SK-N-SH (cell line): ENCODE measurements around the gene RPH3AL. TPM values are rescaled to one million over a fixed set of nuclear protein-coding genes. Genes with fewer than 3 reads are reported as not detected.

Experiments
- CTCF ChIA-PET: fragments of 300-600, 350-600 bp; formaldehyde crosslinking; extraction: SDS; loops from one replicate; lab custom pipeline; 2021; lab: Yijun Ruan, JAX
- POLR2A ChIA-PET: fragments of 350-600 bp; sonication (Branson Sonifier 250); formaldehyde crosslinking; extraction: SDS; loops from one replicate; lab custom pipeline; 2020; ENCODE audit warnings: antibody characterized with exemption, inconsistent platforms; lab: Yijun Ruan, JAX
- DNase-seq: peaks from one replicate; pipeline ENCODE4 v3.0.0; 2012
- H2AFZ ChIP-seq: fragments of 200-600 bp; sonication (generic); 2 replicates; pipeline ENCODE4 v1.8.1; 2016; ENCODE audit warnings: antibody characterized with exemption, mild to moderate bottlenecking, low read depth
- H3F3A ChIP-seq: fragments of 200-600 bp; sonication (generic); replicated peaks from 2 replicates; pipeline ENCODE3; 2016; ENCODE audit warnings: antibody characterized with exemption, mild to moderate bottlenecking; ENCODE audit not compliant: insufficient read depth
- H3K27ac ChIP-seq, 2 experiments: fragments of 200-500 bp in 1 of 2; fragments of 200-600 bp in 1 of 2; sonication (Bioruptor generic) in 1 of 2; sonication (generic), shearing (Covaris generic) in 1 of 2; 2 replicates each; pipeline versions ENCODE4 v1.5.1 to v1.6.1; 2014 to 2016; ENCODE audit warnings: low read depth in 2 of 2, inconsistent platforms in 1 of 2, low read length in 1 of 2, mild to moderate bottlenecking in 1 of 2, mixed read lengths in 1 of 2
- H3K27me3 ChIP-seq: fragments of 200-600 bp; sonication (generic), shearing (Covaris generic); 2 replicates; pipeline ENCODE4 v1.6.1; 2016; ENCODE audit warnings: mixed run types; ENCODE audit not compliant: insufficient read depth
- H3K36me3 ChIP-seq, 2 experiments: fragments of 200-500 bp in 1 of 2; fragments of 200-600 bp in 1 of 2; sonication (Bioruptor generic) in 1 of 2; sonication (generic) in 1 of 2; replicated peaks in 1 of 2; 2 replicates each; pipeline versions ENCODE3 to v1.5.1; 2014 to 2016; ENCODE audit warnings: low read length in 1 of 2, mild to moderate bottlenecking in 1 of 2; ENCODE audit not compliant: insufficient read depth in 2 of 2, control insufficient read depth in 1 of 2
- H3K4me1 ChIP-seq, 2 experiments: fragments of 200-500 bp in 1 of 2; fragments of 200-600 bp in 1 of 2; sonication (Bioruptor generic) in 1 of 2; sonication (generic), shearing (Covaris generic) in 1 of 2; 2 replicates each; pipeline versions ENCODE4 v1.5.1 to v1.6.1; 2014 to 2016; ENCODE audit warnings: low read depth in 1 of 2, low read length in 1 of 2, mixed run types in 1 of 2; ENCODE audit not compliant: insufficient read depth in 2 of 2, control insufficient read depth in 1 of 2
- H3K4me2 ChIP-seq: fragments of 200-600 bp; sonication (generic), shearing (Covaris generic); 2 replicates; pipeline ENCODE4 v1.6.1; 2017; ENCODE audit warnings: mixed run types
- H3K4me3 ChIP-seq, 2 experiments: fragments of 200-500 bp in 1 of 2; fragments of 200-600 bp in 1 of 2; sonication (Bioruptor generic) in 1 of 2; sonication (generic), shearing (Covaris generic) in 1 of 2; 2 replicates each; pipeline versions ENCODE4 v1.5.1 to v1.8.1; 2014 to 2016; ENCODE audit warnings: low read depth in 2 of 2, inconsistent platforms in 1 of 2, low read length in 1 of 2, mild to moderate bottlenecking in 1 of 2, mixed read lengths in 1 of 2, moderate library complexity in 1 of 2
- H3K79me2 ChIP-seq: fragments of 200-600 bp; sonication (generic); 2 replicates; pipeline ENCODE4 v1.8.1; 2017; ENCODE audit warnings: mild to moderate bottlenecking; ENCODE audit not compliant: insufficient read depth
- H3K9ac ChIP-seq: fragments of 200-600 bp; sonication (generic); 2 replicates; pipeline ENCODE4 v1.6.1; 2017; ENCODE audit warnings: mixed run types
- H3K9me2 ChIP-seq: fragments of 200-600 bp; sonication (generic); 2 replicates; pipeline ENCODE4 v1.6.1; 2017; ENCODE audit warnings: mixed run types
- H3K9me3 ChIP-seq: fragments of 200-600 bp; sonication (generic); 2 replicates; pipeline ENCODE4 v1.6.1; 2017; ENCODE audit warnings: mixed run types, mild to moderate bottlenecking, moderate library complexity
- H4K20me1 ChIP-seq: fragments of 200-600 bp; sonication (generic); 2 replicates; pipeline ENCODE4 v1.6.1; 2017; ENCODE audit warnings: mild to moderate bottlenecking, mixed run types; ENCODE audit not compliant: insufficient read depth
- CTCF ChIP-seq: fragments of 200-600 bp; sonication (generic); IDR thresholded peaks from 2 replicates; pipeline ENCODE4 v1.6.1; 2017; ENCODE audit warnings: antibody characterized with exemption, mild to moderate bottlenecking, moderate library complexity
- ELF1 ChIP-seq: IDR thresholded peaks from 2 replicates; pipeline ENCODE4 v1.4.0; 2012
- EZH2phosphoT487 ChIP-seq: fragments of 200-600 bp; sonication (generic); IDR thresholded peaks from 2 replicates; pipeline ENCODE4 v1.6.1; 2017; ENCODE audit warnings: low read depth, mixed run types, mild to moderate bottlenecking, antibody characterized with exemption, moderate library complexity, borderline replicate concordance
- FOSL2 ChIP-seq: IDR thresholded peaks from 2 replicates; pipeline ENCODE4 v1.4.0; 2012; ENCODE audit warnings: low read depth, mild to moderate bottlenecking, moderate library complexity, borderline replicate concordance
- JUND ChIP-seq: IDR thresholded peaks from 2 replicates; pipeline ENCODE4 v1.4.0; 2012
- MXI1 ChIP-seq: IDR thresholded peaks from 2 replicates; pipeline ENCODE4 v1.6.1; 2012; ENCODE audit warnings: mild to moderate bottlenecking, low read depth, low read length, improper control_type of control experiment
- NRF1 ChIP-seq: IDR thresholded peaks from 2 replicates; pipeline ENCODE4 v1.6.1; 2012; ENCODE audit warnings: low read depth, mild to moderate bottlenecking, low read length
- RCOR1 ChIP-seq: fragments of 150-350 bp; IDR thresholded peaks from 2 replicates; pipeline ENCODE4 v1.6.1; 2017; ENCODE audit warnings: antibody characterized with exemption, low read length
- RXRA ChIP-seq: IDR thresholded peaks from 2 replicates; pipeline ENCODE4 v1.4.0; 2012; ENCODE audit warnings: low read depth, mild to moderate bottlenecking, borderline replicate concordance
- TAF1 ChIP-seq: IDR thresholded peaks from 2 replicates; pipeline ENCODE4 v1.6.1; 2012; ENCODE audit warnings: low read depth, mild to moderate bottlenecking, low read length, moderate library complexity, borderline replicate concordance
- TCF12 ChIP-seq: IDR thresholded peaks from 2 replicates; pipeline ENCODE4 v1.4.0; 2012
- ZBTB33 ChIP-seq: IDR thresholded peaks from 2 replicates; pipeline ENCODE4 v1.4.0; 2012; ENCODE audit warnings: low read depth, borderline replicate concordance
- WGBS: methylation state at CpG from one replicate; pipeline ENCODE4 v1.1.6; 2017; ENCODE audit warnings: low lambda C conversion rate; 5-methylcytosine and 5-hydroxymethylcytosine counted together
- polyA plus RNA-seq, 3 experiments: library from polyadenylated mRNA; depleted of rRNA; stranded (reverse); fragments of >200 nt; gene quantifications; 2 replicates each; pipeline ENCODE4 v1.2.3, GENCODE V29; 2012
- TF ChIP-seq, protein P1 (sequence below): IDR thresholded peaks from 2 replicates; pipeline ENCODE4 v1.4.0; 2012; ENCODE audit warnings: low read depth, borderline replicate concordance

RPH3AL gene
- polyA plus RNA-seq, 1 of the 3 experiments (the other 2 are of a cell fraction) = 2.9 TPM

DNA sequence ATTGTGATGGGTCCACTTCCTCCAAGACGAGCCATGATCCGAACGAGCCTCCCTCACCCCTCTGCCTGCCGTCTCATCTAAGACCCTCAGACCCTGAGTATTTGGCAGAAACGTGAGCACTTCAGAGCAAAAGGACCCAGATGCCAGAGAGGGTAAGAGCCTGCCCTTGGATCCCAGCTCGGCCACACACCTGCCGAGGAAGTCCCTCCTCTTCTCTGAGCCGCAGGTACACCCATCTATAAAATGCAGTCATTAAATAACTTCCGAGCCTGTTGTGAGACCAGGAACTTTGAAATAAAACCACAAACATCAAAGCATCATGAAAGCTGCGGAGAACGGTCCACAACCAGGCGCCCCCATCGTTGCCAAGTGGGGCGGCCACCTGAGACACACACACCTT lies 106.4 kb downstream of the RPH3AL start (continued):
- TF ChIP-seq ZBTB33 (no peak), EZH2phosphoT487 (no peak), MXI1 (no peak)

- no peaks in the 10 kb centered on the region for H4K20me1 ChIP-seq
- ChIA-PET POLR2A (no interaction called here), CTCF (no interaction called here)
- no peaks in the 10 kb centered on the region for H3K27me3 ChIP-seq
- H3K9me3 ChIP-seq = no peaks in the 10 kb centered on the region
- no peak overlapping the region for H3K9ac ChIP-seq
- no peaks in the 10 kb centered on the region for H3K36me3 ChIP-seq
- no peaks in the 10 kb centered on the region for H3K9me2 ChIP-seq
- DNase-seq = no peak
- no peak overlapping the region for H2AFZ ChIP-seq
- TF ChIP-seq RXRA (no peak), TCF12 (no peak), TAF1 (no peak), FOSL2 (no peak), NRF1 (no peak), EZH2phosphoT487 (no peak), RCOR1 (no peak), CTCF (no peak), JUND (no peak), ELF1 (no peak)
- TF ChIP-seq, protein P1, sequence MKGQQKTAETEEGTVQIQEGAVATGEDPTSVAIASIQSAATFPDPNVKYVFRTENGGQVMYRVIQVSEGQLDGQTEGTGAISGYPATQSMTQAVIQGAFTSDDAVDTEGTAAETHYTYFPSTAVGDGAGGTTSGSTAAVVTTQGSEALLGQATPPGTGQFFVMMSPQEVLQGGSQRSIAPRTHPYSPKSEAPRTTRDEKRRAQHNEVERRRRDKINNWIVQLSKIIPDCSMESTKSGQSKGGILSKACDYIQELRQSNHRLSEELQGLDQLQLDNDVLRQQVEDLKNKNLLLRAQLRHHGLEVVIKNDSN = no peak
- H3K79me2 ChIP-seq = no peaks in the 10 kb centered on the region
- 86% methylated on average over 12 of the region's 13 CpGs for WGBS
- peaks cover 0 to 3% of the 10 kb centered on the region in 2 experiments; a peak in 1 of 4 replicates for H3K4me1 ChIP-seq
- H3K4me2 ChIP-seq = no peak overlapping the region
- H3F3A ChIP-seq = peaks cover 7% of the 10 kb centered on the region
- H3K27ac ChIP-seq = no peak overlapping the region
- H3K4me3 ChIP-seq = no peak overlapping the region
Measured at GRCh38 chr17:245611-246010, 107.0 kb downstream of the RPH3AL start.
